Ishikawa (cell line): ENCODE measurements around the gene ADH1B.

Experiments
- CEBPB ChIP-seq: IDR thresholded peaks from 2 replicates; pipeline ENCODE4 v1.6.1; 2012
- CREB1 ChIP-seq: IDR thresholded peaks from 2 replicates; pipeline ENCODE4 v1.6.1; 2012; ENCODE audit warnings: low read depth
- EGR1 ChIP-seq: IDR thresholded peaks from 2 replicates; pipeline ENCODE4 v1.6.1; 2012
- EP300 ChIP-seq: IDR thresholded peaks from 2 replicates; pipeline ENCODE4 v1.6.1; 2012; ENCODE audit warnings: borderline replicate concordance
- FOXM1 ChIP-seq: IDR thresholded peaks from 2 replicates; pipeline ENCODE4 v1.6.1; 2012; ENCODE audit warnings: low read depth, borderline replicate concordance
- NFIC ChIP-seq: IDR thresholded peaks from 2 replicates; pipeline ENCODE4 v1.6.1; 2012
- RAD21 ChIP-seq: IDR thresholded peaks from 2 replicates; pipeline ENCODE4 v1.6.1; 2012; ENCODE audit warnings: low read depth
- TAF1 ChIP-seq: IDR thresholded peaks from 2 replicates; pipeline ENCODE4 v1.6.1; 2012; ENCODE audit warnings: low read depth, mild to moderate bottlenecking
- TCF12 ChIP-seq: IDR thresholded peaks from 2 replicates; pipeline ENCODE4 v1.6.1; 2012; ENCODE audit warnings: low read depth
- TEAD4 ChIP-seq: IDR thresholded peaks from 2 replicates; pipeline ENCODE4 v1.6.1; 2012
- YY1 ChIP-seq: IDR thresholded peaks from 2 replicates; pipeline ENCODE4 v1.6.1; 2012; ENCODE audit warnings: low read depth
- ZBTB7A ChIP-seq: IDR thresholded peaks from 2 replicates; pipeline ENCODE4 v1.6.1; 2012; ENCODE audit warnings: low read depth
- TF ChIP-seq, protein P1 (sequence below): IDR thresholded peaks from 2 replicates; pipeline ENCODE4 v1.6.1; 2012; ENCODE audit warnings: low read depth, mild to moderate bottlenecking
- TF ChIP-seq, protein P2 (sequence below): IDR thresholded peaks from 2 replicates; pipeline ENCODE4 v1.6.1; 2012
- TF ChIP-seq, protein P3 (sequence below): IDR thresholded peaks from 2 replicates; pipeline ENCODE4 v1.6.1; 2012

ADH1B gene

DNA sequence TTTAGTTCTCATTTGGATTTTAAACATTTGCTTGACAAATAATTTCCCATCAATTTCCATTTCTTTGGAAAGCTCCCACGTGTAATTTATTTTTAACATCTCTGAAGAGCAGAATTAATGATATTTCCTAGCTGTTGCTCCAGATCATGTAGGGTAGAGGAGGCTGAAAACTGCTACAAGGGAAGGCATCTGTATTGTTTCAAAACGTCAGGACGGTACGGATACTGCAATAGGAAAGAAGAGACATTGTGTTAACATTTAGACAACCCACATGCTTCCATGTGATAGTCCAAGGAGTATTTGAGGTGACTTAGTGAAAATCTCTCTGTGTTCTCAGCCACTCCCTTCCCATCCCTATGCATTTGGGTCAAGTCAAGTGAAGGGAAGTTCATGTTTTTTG is 15.4 kb upstream of the ADH1B start:
- TF ChIP-seq EGR1 (no peak), RAD21 (no peak), NFIC (no peak), YY1 (no peak), CREB1 (no peak), FOXM1 (no peak), ZBTB7A (no peak), CEBPB (no peak), EP300 (no peak), TCF12 (no peak), TAF1 (no peak), TEAD4 (no peak)
- TF ChIP-seq, protein P1, sequence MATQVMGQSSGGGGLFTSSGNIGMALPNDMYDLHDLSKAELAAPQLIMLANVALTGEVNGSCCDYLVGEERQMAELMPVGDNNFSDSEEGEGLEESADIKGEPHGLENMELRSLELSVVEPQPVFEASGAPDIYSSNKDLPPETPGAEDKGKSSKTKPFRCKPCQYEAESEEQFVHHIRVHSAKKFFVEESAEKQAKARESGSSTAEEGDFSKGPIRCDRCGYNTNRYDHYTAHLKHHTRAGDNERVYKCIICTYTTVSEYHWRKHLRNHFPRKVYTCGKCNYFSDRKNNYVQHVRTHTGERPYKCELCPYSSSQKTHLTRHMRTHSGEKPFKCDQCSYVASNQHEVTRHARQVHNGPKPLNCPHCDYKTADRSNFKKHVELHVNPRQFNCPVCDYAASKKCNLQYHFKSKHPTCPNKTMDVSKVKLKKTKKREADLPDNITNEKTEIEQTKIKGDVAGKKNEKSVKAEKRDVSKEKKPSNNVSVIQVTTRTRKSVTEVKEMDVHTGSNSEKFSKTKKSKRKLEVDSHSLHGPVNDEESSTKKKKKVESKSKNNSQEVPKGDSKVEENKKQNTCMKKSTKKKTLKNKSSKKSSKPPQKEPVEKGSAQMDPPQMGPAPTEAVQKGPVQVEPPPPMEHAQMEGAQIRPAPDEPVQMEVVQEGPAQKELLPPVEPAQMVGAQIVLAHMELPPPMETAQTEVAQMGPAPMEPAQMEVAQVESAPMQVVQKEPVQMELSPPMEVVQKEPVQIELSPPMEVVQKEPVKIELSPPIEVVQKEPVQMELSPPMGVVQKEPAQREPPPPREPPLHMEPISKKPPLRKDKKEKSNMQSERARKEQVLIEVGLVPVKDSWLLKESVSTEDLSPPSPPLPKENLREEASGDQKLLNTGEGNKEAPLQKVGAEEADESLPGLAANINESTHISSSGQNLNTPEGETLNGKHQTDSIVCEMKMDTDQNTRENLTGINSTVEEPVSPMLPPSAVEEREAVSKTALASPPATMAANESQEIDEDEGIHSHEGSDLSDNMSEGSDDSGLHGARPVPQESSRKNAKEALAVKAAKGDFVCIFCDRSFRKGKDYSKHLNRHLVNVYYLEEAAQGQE = no peak
- TF ChIP-seq, protein P2, sequence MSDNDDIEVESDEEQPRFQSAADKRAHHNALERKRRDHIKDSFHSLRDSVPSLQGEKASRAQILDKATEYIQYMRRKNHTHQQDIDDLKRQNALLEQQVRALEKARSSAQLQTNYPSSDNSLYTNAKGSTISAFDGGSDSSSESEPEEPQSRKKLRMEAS = no peak
- TF ChIP-seq, protein P3, sequence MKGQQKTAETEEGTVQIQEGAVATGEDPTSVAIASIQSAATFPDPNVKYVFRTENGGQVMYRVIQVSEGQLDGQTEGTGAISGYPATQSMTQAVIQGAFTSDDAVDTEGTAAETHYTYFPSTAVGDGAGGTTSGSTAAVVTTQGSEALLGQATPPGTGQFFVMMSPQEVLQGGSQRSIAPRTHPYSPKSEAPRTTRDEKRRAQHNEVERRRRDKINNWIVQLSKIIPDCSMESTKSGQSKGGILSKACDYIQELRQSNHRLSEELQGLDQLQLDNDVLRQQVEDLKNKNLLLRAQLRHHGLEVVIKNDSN = no peak

DNA sequence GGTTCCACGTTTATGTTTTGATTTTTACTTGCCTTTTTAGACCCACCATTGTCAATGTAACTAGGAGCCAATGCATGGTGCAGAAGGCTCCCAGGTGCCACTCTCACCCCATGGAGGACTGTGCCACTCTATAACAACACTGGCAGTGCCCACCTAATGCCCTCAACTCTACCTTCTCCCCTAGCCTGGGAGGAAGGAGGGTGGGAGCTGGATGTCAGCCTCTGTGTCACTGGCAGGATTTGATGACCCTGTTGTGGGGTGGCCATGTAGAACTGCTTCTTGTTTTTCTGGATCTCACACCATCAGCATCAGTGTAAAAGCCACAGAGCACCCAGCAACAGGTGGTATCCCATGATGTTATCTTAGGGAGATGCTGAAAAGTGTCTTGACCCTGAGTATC is 13.7 kb upstream of the ADH1B start:
- no peak for TF ChIP-seq TEAD4
- TF ChIP-seq EGR1 = no peak
- no peak for TF ChIP-seq TCF12

DNA sequence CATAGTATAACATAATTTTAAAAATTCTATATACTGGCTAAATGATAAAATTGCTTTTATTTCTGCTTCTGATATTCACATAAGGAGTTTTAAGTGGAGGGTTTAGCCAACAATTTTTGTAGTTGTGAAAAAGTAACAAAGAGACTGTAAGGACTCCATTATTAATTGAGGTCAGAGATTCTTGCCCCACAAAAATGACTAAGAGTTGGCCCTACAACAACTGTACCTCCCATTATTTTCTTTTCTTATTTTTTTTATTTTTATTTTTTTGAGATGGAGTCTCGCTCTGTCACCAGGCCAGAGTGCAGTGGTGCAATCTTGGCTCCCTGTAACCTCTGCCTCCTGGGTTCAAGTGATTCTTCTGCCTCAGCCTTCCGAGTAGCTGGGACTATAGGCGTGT is 9.4 kb upstream of the ADH1B start:
- TF ChIP-seq, protein P2 = no peak
- TF ChIP-seq YY1 (no peak), FOXM1 (no peak), NFIC (no peak), CEBPB (no peak)

DNA sequence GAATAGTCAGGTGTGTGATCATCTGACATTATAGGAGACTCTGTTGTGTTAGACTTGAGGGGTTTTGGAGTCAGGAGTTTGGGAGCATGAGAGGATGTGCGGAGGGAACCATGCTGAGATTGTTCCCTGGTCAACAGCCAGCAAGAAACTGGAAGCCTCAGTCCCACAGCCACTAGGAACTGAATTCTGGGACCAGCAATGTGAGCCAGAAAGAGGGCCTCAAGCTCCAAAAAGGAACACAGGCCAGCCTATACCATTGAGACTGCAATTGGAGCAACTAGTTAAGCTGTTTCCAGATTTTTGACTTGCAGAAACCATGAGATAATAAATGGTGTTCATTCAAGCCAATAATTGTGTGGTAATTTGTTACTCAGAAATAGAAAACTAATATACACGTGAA is 8.7 kb upstream of the ADH1B start:
- no peak for TF ChIP-seq ZBTB7A
- no peak for TF ChIP-seq YY1
- no peak for TF ChIP-seq EP300
- TF ChIP-seq EGR1 = no peak

DNA sequence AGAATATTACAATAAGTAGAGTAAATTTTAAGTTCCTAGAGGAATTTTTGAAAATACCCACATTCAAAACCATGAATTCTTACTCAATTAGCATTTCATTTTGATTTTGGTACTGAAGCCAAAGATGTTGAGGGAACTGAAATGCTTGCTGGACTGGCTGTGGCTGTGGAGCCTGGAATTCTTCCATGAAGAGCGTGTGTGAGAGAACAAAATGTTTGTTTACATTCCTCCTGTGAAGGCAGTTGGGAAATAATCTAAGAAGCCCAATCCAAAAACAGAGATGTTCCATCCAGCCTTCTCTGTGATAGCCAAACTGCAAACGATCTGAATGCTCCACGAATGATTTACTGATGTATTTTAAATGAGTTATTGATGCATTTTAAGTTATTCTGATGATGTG is 3.8 kb upstream of the ADH1B start:
- TF ChIP-seq, protein P1 = no peak
- TF ChIP-seq NFIC = no peak
- TF ChIP-seq YY1 = no peak
- TF ChIP-seq CEBPB = no peak
- TF ChIP-seq TAF1 = no peak
- TF ChIP-seq RAD21 = no peak
- TF ChIP-seq TCF12 = no peak
- no peak for TF ChIP-seq TEAD4

DNA sequence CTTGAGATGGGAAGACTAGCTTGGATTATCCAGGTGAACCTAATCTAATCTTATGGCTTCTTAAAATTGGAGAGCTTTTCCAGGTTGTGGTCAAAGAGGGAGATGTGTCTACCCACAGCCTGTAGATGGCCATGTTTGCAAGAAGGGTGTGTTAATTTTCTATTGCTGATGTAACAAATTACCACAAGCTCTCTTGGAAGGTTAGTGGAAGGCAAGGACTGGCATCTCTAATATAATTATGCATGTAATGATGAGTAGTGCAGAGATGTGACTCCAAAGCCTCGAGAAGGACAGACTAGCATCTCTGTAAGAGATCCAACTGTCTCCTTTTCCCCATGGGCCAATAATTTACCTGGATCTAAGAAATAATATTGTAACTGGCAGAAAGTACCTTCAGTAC is 3.2 kb upstream of the ADH1B start:
- TF ChIP-seq EGR1 (no peak), TCF12 (no peak), FOXM1 (no peak), ZBTB7A (no peak), CREB1 (no peak), TAF1 (no peak), CEBPB (no peak), RAD21 (no peak), NFIC (no peak), TEAD4 (no peak), EP300 (no peak), YY1 (no peak)
- TF ChIP-seq, protein P1 = no peak
- TF ChIP-seq, protein P2 = no peak
- TF ChIP-seq, protein P3 = no peak
